Activated CD8-positive, alpha-beta memory T cell treated with anti-CD3 and anti-CD28 coated beads for 36 hours (primary cell): Measurements from ENCODE around the gene PTH2. TPM values are rescaled to one million over a fixed set of nuclear protein-coding genes. Genes with fewer than 3 reads are reported as not detected.

Experiments used
- CTCF ChIA-PET: fragments of 350-600 bp; sonication (Branson Sonifier 250); formaldehyde crosslinking; loops from one replicate; lab custom pipeline; 2021; ENCODE audit warnings: antibody characterized with exemption; lab: Charles Lee
- POLR2A ChIA-PET: fragments of 350-600 bp; sonication (Branson Sonifier 250); formaldehyde crosslinking; loops from one replicate; lab custom pipeline; 2021; ENCODE audit warnings: antibody characterized with exemption; lab: Charles Lee
- total RNA-seq, 2 experiments: library from RNA; stranded (reverse); gene quantifications; one replicate each; pipeline ENCODE4 v1.2.3, GENCODE V29; 2021

PTH2 gene
- total RNA-seq, 2 experiments from 2014 or later: not detected

DNA sequence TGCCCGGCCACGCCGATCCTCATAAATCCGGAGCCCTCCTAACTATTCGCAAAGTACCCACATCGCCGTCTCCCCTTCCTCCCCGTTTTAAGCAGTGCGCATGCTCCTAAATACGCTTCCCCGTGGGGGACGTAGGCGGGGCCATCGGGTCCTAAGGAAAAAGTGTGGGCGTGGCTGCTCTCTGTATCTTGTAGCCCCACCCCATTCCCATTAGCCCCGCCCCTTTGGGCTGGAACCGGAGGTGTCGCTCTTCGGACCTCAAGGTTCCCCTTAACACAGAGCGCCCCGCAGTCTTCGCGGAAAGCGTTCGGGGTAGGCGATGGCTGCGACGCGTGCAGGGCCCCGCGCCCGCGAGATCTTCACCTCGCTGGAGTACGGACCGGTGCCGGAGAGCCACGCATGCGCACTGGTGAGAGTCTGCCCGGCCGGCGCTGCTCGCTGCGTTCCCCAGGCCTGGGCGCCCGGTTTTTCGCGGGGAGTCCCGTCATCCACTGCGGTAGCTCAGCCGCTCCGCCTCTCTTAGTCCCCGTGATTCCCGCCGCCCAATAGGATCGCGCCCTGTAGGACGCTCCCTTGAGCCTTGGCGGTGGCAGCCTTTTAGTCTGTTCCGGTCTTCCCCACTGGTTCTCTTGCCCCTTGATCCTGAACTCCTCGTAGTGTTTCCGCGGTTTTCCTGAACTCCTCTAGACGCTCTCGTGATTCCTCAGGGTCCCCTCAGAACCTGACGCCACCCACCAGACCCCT lies 29.9 kb upstream of the PTH2 start, which contains the start of gene ALDH16A1:
ALDH16A1 (plus strand) TSS at position 213 of the 744 bp plus-strand sequence; CDS start at position 320, 107 bp downstream.
- CTCF ChIA-PET: interaction anchor here (1.6 to 5.0 kb wide), 5 partner anchors 8 to 23 kb away, joined by 5 to 21 read pairs (median 9); partner anchors contain the start of gene FLT3LG

DNA sequence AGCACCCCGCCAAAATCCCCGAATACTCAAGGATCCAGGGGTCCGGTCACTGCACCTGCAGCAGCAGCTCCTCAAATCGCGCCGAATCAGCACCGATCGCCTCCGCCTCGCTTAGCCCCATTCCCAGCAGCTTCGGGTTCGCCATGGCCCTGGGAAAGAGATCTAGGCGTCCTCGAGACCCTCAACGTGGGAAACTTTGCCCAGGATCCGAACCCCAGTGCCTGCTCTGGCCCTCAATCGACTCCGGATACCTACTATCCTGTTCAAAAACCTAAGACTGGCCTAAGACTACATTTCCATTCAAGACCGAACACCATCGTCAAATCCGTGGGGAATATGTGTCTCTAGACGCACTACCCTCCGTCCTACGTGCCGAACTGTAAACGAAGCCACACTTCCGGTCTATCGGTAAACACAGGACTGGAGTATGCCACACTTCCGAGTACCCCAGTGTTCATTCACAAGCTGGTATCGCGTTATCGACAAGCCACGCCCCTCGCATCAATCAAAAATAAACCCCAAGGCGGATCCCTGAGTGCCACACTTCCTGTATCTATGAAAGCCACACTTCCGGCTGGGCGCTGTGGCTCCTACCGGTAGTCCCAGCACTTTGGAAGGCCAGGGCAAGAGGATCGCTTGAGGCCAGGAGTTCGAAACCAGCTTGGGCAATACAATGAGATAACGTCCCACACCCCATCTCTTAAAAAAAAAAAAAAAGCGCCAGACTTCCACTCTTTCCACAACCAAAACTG lies 28.4 kb upstream of the PTH2 start, which contains the start of gene PIH1D1:
PIH1D1 (minus strand) TSS at position 385 of the 752 bp plus-strand sequence; CDS start at position 145, 240 bp downstream.
- POLR2A ChIA-PET: interaction anchor here (0.5 to 1.6 kb wide), 9 partner anchors 9 to 1423 kb away, joined by 3 to 5 read pairs (median 3); partner anchors contain the start of gene RPL13A
- CTCF ChIA-PET: interaction anchor here (0.6 to 5.0 kb wide), 7 partner anchors 18 to 95 kb away, joined by 3 to 21 read pairs (median 4); partner anchors contain the start of gene FLT3LG

More for the DNA sequence above, 29.9 kb upstream of the PTH2 start, which contains the start of gene ALDH16A1:
- POLR2A ChIA-PET: interaction anchor here (0.6 to 1.8 kb wide), 7 partner anchors 14 to 457 kb away, joined by 3 to 9 read pairs (median 4); partner anchors contain the start of genes FLT3LG and RPL13A

DNA sequence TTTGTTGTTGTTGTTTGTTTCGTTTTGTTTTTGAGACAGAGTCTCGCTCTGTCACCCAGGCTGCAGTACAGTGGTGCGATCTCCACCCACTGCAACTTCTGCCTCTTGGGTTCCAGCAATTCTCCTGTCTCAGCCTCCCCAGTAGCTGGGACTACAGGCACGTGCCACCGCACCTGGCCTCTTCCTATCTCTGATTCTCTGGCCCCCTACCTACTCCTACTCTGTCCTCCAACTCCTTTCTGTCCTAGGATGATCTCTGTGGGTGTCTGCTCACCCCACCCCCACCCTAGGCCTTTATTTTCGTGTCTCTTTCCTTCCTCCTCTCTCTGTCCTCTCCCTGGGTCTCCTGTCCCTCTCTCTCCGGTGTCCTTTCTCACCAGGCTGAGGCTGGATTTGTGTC lies 27.2 kb upstream of the PTH2 start:
- ChIA-PET POLR2A (interaction anchor here (1.3 to 1.6 kb wide), 2 partner anchors 22 to 37 kb away, joined by 3 to 5 read pairs; partner anchors contain the start of gene RPL13A), CTCF (interaction anchor here (1.7 to 5.0 kb wide), 3 partner anchors 20 to 26 kb away, joined by 4 to 21 read pairs (median 7); partner anchors contain the start of gene FLT3LG)

DNA sequence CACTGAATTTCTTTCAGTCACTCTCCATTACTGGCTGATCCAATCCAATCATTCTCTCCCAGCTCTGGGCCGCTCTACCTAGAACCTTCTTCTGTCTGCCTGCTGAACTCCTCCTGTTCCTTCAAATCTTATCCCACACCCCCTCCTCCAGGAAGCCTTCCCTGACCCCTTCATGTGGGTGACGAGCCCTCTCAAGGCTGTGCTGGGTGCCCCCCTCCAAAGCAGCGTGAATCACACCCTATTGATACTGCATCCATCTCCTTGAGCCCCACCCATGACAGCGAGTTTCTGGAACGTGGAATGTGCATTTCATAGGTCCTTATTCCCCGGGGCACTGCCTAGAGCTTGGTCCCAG lies 25.2 kb upstream of the PTH2 start:
- CTCF ChIA-PET: interaction anchor here (0.7 to 2.1 kb wide), 2 partner anchors 22 to 76 kb away, joined by 3 to 7 read pairs; no protein-coding TSS in a partner anchor
- POLR2A ChIA-PET: interaction anchor here (0.6 kb wide), 1 partner anchor 108 kb away, joined by 3 read pairs; no protein-coding TSS in a partner anchor

DNA sequence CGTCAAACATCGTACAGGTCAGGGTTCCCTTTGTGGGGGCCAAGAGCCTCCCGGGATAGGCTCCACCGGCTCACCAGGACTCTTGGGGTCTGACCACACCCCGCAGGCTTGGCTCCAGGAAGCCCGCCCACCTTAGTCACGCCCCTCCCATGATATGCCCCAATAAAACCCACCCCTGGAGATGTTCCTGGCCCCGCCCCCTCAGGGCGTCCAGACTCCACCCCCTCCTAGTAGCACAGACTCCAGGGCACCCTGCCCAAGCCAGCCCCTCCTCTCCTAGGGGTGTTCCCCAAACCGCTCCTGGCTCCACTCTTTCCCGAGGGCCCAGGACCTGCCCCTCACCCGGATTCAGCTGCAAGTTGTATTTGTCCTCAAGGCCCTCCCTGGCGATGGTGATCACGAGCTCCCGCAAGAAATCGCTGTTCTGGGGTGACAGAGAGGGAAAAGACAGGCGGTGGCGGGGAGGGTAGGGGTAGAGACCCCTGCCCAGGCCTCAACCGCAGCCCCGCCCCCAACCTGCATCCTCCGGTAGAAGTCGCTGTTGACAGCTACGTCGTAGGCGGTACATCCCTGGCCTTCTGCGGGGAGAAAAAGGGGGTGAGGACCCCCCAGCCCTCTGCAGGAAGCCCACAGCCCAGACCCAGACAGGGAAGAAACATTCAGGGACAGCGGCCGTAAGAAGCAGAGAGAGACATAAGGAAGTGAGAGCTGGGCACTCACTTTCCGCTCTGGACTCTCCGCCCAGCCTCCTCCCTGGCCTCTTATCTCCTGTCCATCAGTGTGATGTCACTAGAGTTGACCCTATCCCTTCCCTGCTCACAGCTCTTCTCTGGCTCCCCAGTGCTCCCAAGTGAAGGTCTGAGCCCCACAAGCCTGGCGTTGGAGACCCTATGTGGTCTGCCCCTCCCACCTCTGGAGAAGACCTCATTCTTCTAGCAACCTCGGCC lies 24.5 kb upstream of the PTH2 start:
- ChIA-PET CTCF (interaction anchor here (0.9 kb wide), 1 partner anchor 56 kb away, joined by 4 read pairs; no protein-coding TSS in a partner anchor), POLR2A (interaction anchor here (0.6 kb wide), 1 partner anchor 108 kb away, joined by 3 read pairs; no protein-coding TSS in a partner anchor)

DNA sequence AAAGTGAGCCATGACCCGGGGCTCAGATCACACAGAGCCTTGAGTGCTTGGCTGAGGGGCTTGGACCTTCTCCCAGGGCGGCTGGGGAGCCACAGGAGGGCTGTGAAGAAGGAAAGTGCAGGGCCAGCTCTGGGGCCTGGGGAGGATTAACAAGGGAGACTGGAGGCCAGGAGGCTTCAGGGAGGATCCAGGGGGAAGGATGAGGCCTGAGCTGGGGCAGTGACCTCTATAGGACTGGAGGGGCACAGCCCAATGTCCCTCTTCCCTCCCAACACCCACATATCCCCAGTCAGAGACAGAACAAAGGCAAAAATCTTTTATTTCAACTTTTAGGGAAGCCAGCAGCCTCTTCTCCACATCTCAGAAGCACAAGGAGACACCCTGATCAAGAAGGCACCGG lies 22.8 kb upstream of the PTH2 start:
- ChIA-PET POLR2A (no interaction called here), CTCF (interaction anchor here (0.7 to 3.8 kb wide), 4 partner anchors 8 to 101 kb away, joined by 4 to 20 read pairs (median 8); partner anchors contain the start of gene FLT3LG)

DNA sequence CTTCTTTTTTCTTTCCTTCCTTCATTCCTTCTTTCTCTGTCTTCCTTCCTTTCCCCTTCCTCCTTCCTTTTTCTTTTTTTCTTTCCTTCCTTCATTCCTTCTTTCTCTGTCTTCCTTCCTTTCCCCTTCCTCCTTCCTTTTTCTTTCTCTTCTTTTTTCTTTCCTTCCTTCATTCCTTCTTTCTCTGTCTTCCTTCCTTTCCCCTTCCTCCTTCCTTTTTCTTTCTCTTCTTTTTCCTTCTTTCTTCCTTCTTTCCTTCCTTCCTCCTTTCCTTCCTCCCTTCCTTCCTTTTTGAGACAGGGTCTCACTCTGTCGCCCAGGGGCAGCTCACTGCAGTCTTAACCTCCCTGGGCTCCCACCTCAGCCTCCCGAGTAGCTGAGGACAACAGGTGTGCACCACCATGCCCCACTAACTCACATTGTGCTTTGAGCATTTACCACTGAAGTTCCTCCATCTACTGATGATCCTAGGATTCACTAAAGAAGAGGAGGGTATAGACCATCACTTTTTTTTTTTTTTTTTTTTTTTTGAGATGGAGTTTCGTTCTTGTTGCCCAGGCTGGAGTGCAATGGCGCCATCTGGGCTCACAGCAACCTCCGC lies 21.0 kb upstream of the PTH2 start:
- CTCF ChIA-PET: interaction anchor here (0.6 to 3.8 kb wide), 10 partner anchors 10 to 469 kb away, joined by 3 to 20 read pairs (median 5); partner anchors contain the start of gene FLT3LG
- POLR2A ChIA-PET: interaction anchor here (0.7 to 1.0 kb wide), 2 partner anchors 12 to 34 kb away, joined by 3 to 6 read pairs; no protein-coding TSS in a partner anchor

DNA sequence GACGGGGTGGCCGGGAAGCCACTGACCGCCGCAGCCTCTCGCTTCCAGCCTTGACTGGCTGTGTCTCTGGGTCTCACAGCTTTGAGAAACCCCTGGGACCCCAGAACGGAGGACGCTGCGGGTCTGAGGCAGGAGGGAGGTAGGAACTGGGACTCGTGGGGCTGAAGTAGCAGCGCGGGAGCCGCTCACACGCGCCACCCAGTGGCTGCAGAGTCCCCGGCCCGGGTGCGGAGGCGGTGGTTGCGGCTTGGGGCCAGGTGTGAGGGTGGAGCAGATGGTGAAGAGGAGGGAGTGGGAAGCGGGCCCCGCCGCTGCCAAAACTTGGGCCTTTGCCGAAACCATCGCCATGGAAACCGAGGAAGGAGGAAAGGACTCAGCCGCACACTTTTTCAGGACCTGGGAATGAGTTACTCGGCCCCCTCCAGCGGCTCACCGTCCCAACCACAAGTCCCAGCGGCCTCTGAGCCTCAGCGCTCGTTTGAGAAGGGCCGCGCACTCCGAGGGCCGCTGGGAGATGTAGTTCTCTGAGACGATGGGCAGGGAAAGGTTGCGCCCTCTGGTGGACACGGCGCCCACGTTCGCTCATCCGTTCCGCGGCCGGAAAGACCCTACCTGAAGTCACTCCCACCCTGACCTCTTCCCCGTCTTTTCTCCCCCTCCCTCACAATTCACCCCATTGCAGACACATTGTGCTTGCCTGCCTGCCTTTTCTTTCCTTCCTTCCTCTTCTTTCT lies 20.3 kb upstream of the PTH2 start:
- POLR2A ChIA-PET: interaction anchor here (0.6 to 1.0 kb wide), 2 partner anchors 8 to 33 kb away, joined by 3 read pairs; no protein-coding TSS in a partner anchor

DNA sequence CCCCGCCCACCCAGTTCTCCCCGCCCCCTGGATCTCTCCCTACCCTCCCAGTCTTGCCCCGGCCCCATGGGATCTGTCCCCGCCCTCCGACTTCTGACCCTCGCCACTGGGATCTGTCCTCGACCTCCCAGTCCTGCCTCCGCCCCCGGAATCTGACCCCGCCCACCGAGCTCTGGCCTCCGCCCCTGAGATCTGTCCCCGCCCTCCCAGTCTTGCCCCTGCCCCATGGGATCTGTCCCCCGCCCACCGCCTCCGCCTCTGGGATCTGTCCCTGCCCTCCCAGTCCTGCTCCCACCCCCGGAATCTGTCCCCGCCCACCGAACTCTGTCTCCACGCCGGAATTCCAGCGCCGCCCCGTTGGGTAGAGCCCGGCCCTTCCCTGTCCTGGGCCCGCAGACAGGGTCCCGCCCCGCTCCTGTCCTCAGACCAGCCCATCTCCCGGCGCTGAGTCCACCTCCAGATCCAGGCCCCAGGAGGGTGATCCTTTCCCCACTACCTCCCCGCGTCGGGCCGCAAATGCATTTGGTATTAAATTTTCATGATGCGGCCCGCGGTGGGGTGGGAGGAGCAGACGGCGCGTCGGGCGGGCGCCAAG lies 19.6 kb upstream of the PTH2 start:
- ChIA-PET CTCF (interaction anchor here (0.6 to 3.8 kb wide), 11 partner anchors 17 to 120 kb away, joined by 3 to 20 read pairs (median 3); partner anchors contain the start of gene KASH5), POLR2A (interaction anchor here (0.6 kb wide), 1 partner anchor 9 kb away, joined by 3 read pairs; no protein-coding TSS in a partner anchor)

More for the DNA sequence above, 20.3 kb upstream of the PTH2 start:
- CTCF ChIA-PET: interaction anchor here (0.6 to 3.8 kb wide), 14 partner anchors 11 to 336 kb away, joined by 3 to 20 read pairs (median 4); partner anchors contain the start of gene KASH5

DNA sequence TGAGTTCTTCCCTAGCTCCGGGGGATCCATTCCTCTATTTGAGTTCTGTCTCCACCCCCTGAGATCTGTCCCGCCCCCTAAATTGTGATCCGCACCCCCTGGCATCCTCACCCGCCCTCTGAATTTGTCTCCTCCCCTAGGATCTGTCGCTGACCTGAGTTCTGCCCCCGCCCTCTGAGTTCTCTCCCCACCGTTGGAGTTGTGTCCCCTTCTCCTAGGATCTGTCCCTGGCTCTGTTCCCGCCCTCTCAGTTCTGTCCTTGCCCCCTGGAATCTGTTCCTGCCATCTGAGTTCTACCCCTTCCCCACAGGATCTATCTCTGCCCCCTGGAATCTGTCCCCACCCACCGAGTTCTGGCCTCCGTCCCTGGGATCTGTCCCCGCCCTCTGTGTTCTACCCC lies 19.1 kb upstream of the PTH2 start:
- ChIA-PET CTCF (interaction anchor here (0.8 to 1.8 kb wide), 6 partner anchors 23 to 120 kb away, joined by 3 to 11 read pairs (median 4); partner anchors contain the start of gene KASH5), POLR2A (no interaction called here)

DNA sequence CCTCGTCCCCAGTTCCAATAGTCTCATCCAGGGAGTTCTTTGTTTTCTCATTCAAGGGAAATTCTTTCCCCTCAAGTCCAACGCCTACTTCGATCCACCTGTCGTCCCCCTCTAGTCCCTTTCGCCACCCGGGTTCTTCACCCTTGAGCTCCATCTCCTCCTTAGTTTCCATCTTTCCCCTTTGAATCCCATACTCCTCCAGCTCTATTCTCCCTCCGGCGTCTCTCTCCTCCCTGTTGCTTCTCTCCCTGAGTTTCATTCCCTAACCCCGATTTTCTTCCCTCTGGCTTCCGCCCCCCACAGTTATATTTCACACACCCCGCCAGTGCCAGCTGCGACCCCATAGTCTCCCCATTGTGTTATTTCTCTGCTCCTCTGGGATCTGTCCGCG lies 18.7 kb upstream of the PTH2 start:
- ChIA-PET POLR2A (no interaction called here), CTCF (interaction anchor here (0.8 to 1.8 kb wide), 3 partner anchors 31 to 119 kb away, joined by 4 to 11 read pairs (median 8); no protein-coding TSS in a partner anchor)

DNA sequence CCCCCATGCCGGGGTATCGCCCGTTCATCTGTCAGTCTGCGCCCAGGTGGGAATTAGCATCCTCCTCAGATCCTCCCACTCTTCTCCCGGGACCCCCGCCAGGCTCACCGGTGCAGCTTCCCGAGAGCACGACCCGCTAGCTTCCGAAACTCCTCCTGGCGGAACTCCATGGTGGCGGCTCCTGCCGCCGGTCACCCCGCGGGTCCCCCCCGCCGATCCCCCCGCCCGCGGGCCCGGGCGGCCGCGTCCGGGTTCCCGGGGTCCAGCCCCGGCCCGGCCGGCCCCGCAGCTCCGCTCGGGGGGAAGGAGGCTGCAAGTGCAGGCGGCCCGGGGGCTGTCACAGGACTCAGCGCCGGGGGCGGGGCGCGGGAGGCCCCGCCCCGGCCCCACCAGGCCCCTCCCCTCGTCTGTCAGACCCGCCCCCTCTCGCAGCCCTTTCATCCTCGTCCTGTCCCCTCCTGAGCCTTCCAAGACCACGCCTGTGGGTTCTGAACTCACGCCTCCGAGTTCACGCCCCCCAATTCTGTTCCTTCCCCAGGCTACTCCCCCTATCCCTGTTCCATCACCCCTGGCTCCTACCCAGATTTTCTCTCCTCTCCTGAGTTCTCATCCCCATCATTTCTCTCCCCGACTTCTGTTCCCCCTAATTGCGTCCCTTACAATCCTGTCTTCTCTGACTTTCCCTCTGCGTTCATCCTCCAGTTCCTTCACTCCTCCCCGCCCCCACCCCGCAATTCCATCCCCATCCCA lies 18.1 kb upstream of the PTH2 start, which contains the start of gene SLC17A7:
SLC17A7 (minus strand) TSS at position 318 of the 750 bp plus-strand sequence; CDS start at position 170, 148 bp downstream.
- CTCF ChIA-PET: interaction anchor here (1.6 to 2.2 kb wide), 3 partner anchors 32 to 50 kb away, joined by 7 to 11 read pairs (median 8); partner anchors contain the start of gene FLT3LG

DNA sequence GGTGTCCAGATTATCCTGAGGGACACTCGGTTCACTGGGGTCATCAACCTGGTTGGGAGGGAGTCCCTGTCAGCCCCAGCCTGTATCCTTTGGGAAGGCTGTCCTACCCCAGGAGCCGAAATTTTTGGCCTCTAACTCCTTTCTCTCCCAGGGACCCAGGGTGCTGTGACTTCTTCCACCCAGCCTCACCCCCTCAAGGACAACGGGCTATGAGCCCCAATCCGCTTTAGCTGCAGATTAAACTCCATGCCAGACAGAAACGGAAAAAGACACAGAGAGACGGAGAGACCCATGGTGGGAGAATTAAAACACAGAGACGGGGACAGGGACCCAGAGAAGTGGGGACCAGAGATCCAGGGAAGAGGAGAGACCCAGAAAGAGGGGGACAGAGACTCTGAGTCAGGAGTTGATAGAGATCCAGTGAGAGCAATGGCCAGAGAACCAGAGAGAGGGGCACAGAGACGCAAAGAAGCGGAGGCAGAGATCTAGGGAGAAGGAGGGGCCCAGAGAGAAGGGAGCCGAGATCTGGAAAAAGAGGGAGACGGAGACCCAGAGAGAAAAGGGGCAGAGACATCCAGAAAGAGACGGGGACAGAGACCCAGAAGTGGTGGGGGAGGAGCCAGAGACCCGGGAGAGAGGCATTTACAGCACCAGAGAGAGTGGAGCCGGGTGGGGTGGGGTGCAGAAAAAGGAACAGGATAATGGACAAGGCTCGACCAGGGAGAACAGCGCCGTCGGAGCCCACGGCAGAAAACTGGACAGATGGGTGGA lies 17.4 kb upstream of the PTH2 start:
- ChIA-PET CTCF (interaction anchor here (1.2 to 2.2 kb wide), 2 partner anchors 9 to 33 kb away, joined by 4 to 7 read pairs; partner anchors contain the start of gene FLT3LG), POLR2A (interaction anchor here (0.6 kb wide), 1 partner anchor 30 kb away, joined by 7 read pairs; no protein-coding TSS in a partner anchor)

More for the DNA sequence above, 18.1 kb upstream of the PTH2 start, which contains the start of gene SLC17A7:
- POLR2A ChIA-PET: interaction anchor here (0.6 kb wide), 1 partner anchor 31 kb away, joined by 7 read pairs; no protein-coding TSS in a partner anchor

DNA sequence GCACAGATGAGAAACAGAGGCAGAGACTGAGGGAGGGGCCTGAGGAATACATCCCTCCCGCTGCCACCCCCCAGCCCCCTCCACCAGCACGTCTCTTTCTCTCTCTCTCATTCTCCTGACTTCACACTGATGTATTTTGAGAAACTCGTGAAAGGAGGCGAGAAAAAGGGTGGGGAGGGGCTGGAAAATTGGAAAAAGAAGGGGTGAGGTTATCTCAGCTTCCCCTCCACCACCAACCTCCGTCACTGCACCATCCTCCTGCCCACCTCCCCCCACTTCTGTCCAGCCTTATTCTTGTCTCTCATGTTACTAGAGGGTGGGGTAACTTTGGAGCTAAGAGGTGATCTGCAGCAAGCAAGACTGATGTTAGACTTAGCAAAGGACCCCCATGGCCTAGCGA lies 16.6 kb upstream of the PTH2 start:
- CTCF ChIA-PET: interaction anchor here (1.2 to 2.2 kb wide), 2 partner anchors 8 to 33 kb away, joined by 4 to 7 read pairs; partner anchors contain the start of gene FLT3LG
- POLR2A ChIA-PET: no interaction called here
